Muscle of arm (tissue), 12 donors: Measurements from ENCODE around the gene GTF2H4. TPM values are rescaled to one million over a fixed set of nuclear protein-coding genes. Genes with fewer than 3 reads are reported as not detected.

Source experiments
- DNase-seq: peaks from one replicate; pipeline ENCODE4 v3.0.0-alpha.2; 2013
- polyA plus RNA-seq, 12 donors: library from polyadenylated mRNA; unstranded; fragments of 120-200 nt; gene quantifications; one replicate each; pipeline ENCODE4 v1.2.1, GENCODE V29; 2013; ENCODE audit not compliant: insufficient read length in 12 of 12

The GTF2H4 gene
- polyA plus RNA-seq, 12 donors = 18.0 to 33.4 (median 24.4) TPM; not detected in 1

DNA sequence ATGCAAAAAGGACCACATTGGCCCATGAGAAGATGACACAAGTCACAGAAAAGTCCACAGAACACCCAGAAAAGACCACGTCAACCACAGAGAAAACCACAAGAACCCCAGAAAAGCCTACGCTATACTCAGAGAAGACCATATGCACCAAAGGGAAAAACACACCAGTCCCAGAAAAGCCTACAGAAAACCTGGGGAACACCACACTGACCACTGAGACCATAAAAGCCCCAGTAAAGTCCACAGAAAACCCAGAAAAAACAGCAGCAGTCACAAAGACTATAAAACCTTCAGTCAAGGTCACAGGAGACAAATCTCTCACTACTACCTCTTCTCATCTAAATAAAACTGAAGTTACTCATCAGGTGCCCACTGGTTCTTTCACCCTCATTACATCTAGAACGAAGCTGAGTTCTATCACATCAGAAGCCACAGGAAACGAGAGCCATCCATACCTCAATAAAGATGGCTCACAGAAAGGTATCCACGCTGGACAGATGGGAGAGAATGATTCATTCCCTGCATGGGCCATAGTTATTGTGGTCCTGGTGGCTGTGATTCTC, 44.0 kb downstream of the GTF2H4 start:
- no peak for DNase-seq

DNA sequence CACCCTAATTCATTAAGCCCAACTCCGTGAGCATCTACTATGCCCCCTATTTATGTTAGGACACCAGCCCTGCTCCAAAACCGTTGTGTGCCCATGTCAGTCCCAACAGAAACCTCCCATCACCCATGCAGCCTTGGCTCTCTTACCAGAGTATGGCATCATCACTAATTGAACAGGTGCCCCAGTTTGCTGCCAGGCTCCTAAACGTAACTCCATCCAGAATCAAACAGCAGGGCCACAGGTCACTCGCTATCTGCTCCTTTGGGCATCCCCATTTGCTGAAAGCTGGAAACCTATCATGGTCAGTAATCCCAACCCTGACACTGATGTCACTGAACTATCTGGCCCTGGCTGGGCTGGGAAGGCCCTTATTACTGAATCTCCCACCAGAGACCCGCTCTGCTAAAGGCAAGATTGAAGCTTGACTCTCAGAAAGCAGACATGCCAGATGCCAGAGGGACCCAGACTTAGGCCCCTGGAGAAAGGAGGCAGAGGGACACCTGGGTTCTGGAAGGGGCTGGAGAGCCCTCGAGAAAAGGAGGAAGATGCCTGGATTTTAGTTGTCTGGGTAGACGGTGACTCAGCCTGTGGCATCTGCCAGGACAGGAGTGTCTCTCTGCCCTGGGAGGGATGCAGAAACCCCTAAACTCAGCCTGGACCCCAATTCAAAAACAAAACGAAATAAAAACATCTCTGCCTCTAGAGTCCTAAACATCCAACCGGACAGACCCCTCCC, 46.8 kb downstream of the GTF2H4 start:
- no peak for DNase-seq

DNA sequence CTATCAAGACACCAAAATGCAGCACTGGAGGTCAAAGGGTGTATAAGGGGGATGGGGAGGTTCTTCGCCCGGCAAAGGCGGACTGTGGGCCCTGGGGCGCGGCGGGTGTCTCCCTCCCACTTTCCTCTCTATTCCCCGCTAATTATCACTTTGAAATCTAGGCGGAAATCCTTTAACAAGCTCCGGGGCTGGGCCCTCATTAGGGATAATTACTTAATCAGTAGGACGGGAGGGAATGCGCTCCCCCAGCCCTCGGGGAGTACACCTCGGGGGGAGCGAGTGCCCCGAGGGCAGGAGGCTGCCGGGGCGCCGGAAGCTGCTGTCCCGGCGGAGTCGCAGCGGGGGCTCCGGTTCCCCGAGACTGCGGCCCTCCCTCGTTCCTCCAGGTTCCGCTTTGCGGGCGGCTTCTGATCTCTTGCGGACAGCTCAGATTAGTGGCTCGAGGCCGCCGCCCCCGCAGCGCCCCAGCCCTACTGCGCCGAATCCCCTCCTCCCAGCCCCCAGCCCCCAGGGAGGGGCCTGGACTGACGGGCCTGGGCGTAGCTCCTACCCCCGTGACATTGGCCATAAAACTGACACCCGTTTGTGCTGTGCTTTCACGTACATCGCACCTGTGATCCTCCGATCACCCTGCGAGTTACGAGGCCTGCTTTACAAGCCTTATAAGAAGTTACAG, 47.5 kb downstream of the GTF2H4 start:
- DNase-seq = peak; percentile 25

DNA sequence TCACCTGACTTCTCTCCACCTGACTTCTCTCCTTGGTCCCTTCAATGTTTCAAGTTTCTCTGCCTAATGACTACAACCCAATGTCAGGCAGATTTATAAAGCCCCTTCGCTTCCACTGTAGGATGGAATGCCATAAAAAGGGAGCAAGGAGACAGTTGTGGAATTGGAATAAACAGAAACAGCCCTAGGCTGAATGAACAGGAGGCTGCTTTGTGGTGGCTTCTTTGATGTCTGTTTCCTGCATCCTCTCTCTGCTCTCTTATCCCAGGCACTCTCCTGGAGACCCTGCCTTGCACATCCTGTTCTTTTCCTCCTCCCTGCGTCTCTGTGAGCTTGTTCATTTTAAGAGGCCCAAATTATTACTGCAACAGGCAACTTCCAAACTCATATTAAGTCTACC, 49.7 kb downstream of the GTF2H4 start:
- DNase-seq = no peak

DNA sequence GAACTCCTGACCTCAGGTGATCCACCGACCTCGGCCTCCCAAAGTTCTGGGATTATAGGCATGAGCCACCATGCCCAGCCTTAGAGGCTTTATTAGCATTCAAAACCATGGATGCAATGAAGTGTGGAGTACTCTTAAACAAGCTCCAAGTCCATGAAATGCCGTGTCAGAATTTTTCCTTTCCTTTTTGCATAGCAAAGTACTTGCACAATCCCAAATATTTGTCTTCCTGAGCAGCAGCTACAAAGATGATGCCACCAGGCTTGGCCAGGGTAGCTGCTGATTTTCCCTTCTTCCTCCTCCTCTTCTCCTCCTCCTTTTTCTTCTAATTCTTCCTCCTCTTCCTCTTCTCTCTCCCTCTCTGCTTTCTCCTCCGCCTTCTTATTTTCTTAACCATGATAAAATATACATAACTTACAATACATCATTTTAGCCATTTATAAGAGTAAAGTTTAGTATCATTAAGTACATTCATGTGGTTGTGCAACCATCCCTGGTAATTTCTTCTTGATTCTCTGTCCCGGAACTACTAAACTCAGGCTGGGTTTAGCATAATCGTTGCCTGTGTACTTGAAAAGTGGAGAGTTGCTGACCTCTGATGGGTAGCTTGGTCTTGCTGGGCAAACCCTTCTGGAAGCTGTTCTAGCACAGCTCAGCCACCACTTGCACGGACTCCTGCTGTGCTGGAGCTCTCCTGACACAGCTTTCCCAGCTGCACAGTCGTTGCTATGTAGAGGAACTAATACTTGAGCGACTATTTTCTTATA, 53.1 kb downstream of the GTF2H4 start:
- no peak for DNase-seq

DNA sequence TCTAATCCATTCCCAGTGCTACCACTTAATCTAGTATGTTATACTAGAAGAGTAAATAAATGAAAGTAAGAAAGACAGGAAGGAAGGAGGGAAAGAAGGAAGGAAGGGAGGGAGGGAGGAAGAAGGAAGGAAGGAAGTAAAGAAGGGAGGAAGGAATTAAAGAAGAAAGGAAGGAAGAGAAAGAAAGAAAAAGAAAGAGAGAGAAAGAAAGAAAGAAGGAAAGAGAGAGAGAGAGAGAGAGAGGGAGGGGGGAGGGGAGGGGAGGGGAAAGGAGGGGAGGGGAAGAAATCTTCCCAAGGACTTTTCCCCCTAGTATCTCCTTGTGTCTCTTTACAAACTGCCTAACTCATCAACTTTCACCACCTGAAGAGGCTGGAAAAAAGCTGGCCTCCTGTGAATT, 54.7 kb downstream of the GTF2H4 start:
- DNase-seq = no peak

DNA sequence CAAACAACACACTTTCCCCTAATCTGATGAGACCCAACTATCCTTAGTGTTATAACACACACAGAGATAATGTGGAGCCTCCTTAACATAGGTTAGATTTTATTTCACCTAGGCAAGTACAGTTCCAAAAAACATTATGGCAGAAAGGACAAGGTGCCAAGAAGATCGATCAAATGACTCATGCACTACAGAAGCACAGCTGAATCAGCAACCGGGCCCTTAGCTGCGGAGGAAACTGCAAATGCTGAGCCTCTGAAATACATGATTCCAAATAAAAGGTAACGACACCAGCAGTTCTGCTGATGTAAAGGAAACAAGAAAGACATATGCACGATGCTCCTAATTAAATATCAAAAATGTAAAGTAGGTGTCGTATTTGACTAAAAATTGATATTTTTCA, 55.6 kb downstream of the GTF2H4 start:
- DNase-seq = no peak

Other genes with a start within 250 kb of the GTF2H4 start
- 10 to 100 TPM in 11 of 12 donors, not detected in 1; 20.7 to 33.4 (median 22.6) TPM for gene DHX16, start 235.2 kb upstream of the GTF2H4 start, polyA plus RNA-seq
- gene PPP1R18, start 221.6 kb upstream of the GTF2H4 start, polyA plus RNA-seq = 10 to 100 TPM in 11 of 12 donors, not detected in 1; 37.4 to 65.9 (median 41.1) TPM
- 10 to 100 TPM in 11 of 12 donors, not detected in 1; 32.1 to 50.3 (median 38.9) TPM for gene NRM, start 217.2 kb upstream of the GTF2H4 start, polyA plus RNA-seq
- gene MDC1, start 190.9 kb upstream of the GTF2H4 start, polyA plus RNA-seq = 10 to 100 TPM; 19.5 to 54.6 (median 26.0) TPM
- gene TUBB, start 187.9 kb upstream of the GTF2H4 start, polyA plus RNA-seq = 1,000 to 10,000 TPM in 2 of 12 donors, 100 to 1,000 TPM in 10; 374 to 1,081 (median 842) TPM
- gene FLOT1, start 165.5 kb upstream of the GTF2H4 start, polyA plus RNA-seq = 100 to 1,000 TPM in 7 of 12 donors, 10 to 100 TPM in 4, not detected in 1; 92.8 to 121 (median 107) TPM
- 10 to 100 TPM in 7 of 12 donors, 1 to 10 TPM in 4, not detected in 1; 7.2 to 18.7 (median 11.0) TPM for gene IER3, start 163.7 kb upstream of the GTF2H4 start, polyA plus RNA-seq
- gene DDR1, start 23.7 kb upstream of the GTF2H4 start, polyA plus RNA-seq = 100 to 1,000 TPM in 1 of 12 donors, 10 to 100 TPM in 10, not detected in 1; 52.4 to 112 (median 69.5) TPM
- 10 to 100 TPM in 11 of 12 donors, not detected in 1; 18.7 to 36.7 (median 25.7) TPM for gene VARS2, start 6.0 kb downstream of the GTF2H4 start, polyA plus RNA-seq
- gene SFTA2, start 24.0 kb downstream of the GTF2H4 start, polyA plus RNA-seq = 1 to 10 TPM in 1 of 12 donors, under 1 TPM in 2, not detected in 9; 0.57 to 1.7 (median 0.90) TPM
- gene MUCL3, start 32.8 kb downstream of the GTF2H4 start, polyA plus RNA-seq = under 1 TPM in 2 of 12 donors, not detected in 10; 0.04 to 0.06 TPM
- not detected for gene MUC21, start 75.5 kb downstream of the GTF2H4 start, polyA plus RNA-seq
- 1 to 10 TPM in 3 of 12 donors, under 1 TPM in 1, not detected in 8; 0.14 to 4.3 (median 1.8) TPM for gene MUC22, start 102.3 kb downstream of the GTF2H4 start, polyA plus RNA-seq
- gene C6orf15, start 204.4 kb downstream of the GTF2H4 start, polyA plus RNA-seq = not detected
- 1 to 10 TPM in 2 of 12 donors, under 1 TPM in 8, not detected in 2; 0.41 to 1.3 (median 0.67) TPM for gene PSORS1C1, start 206.6 kb downstream of the GTF2H4 start, polyA plus RNA-seq
- gene CDSN, start 212.2 kb downstream of the GTF2H4 start, polyA plus RNA-seq = under 1 TPM in 2 of 12 donors, not detected in 10; 0.09 to 0.10 TPM
- gene PSORS1C2, start 230.9 kb downstream of the GTF2H4 start, polyA plus RNA-seq = under 1 TPM in 5 of 12 donors, not detected in 7; 0.16 to 0.85 (median 0.19) TPM
- gene CCHCR1, start 249.6 kb downstream of the GTF2H4 start, polyA plus RNA-seq = 10 to 100 TPM in 10 of 12 donors, 1 to 10 TPM in 1, not detected in 1; 9.5 to 25.3 (median 12.6) TPM